Mesenteric fat pad (tissue), 1 donor: ENCODE measurements around the gene CXCL14. TPM values are rescaled to one million over a fixed set of nuclear protein-coding genes. Genes with fewer than 3 reads are reported as not detected.

Experiments
- total RNA-seq: library from RNA; stranded (reverse); fragmentation: NEBNext Ultra II Directional; extraction: Animal tissue kit (Norgen Biotek cat#: 25700); gene quantifications from one replicate; pipeline ENCODE4 v1.2.1, GENCODE V29; 2021
- donor health status: DM: yes; HTN: yes; CAD: no.

Gene CXCL14
- total RNA-seq, 1 donor from 2014 or later = 26.6 TPM

Other genes starting within 250 kb of the CXCL14 start
- gene MACROH2A1, start 179.8 kb downstream of the CXCL14 start, total RNA-seq = 170 TPM
- not detected for gene DCANP1, start 131.6 kb downstream of the CXCL14 start, total RNA-seq
- not detected for gene TIFAB, start 126.6 kb downstream of the CXCL14 start, total RNA-seq
- gene NEUROG1, start 43.0 kb downstream of the CXCL14 start, total RNA-seq = not detected